Measurements from ENCODE around the gene ATG2A. TPM values are rescaled to one million over a fixed set of nuclear protein-coding genes. Genes with fewer than 3 reads are reported as not detected.

Gene ATG2A
- total and polyA plus RNA-seq, 2 of the 8 experiments (the other 6 are each of a cell fraction or from before 2014, with no cell fraction given): 12.1 to 22.1 TPM

DNA sequence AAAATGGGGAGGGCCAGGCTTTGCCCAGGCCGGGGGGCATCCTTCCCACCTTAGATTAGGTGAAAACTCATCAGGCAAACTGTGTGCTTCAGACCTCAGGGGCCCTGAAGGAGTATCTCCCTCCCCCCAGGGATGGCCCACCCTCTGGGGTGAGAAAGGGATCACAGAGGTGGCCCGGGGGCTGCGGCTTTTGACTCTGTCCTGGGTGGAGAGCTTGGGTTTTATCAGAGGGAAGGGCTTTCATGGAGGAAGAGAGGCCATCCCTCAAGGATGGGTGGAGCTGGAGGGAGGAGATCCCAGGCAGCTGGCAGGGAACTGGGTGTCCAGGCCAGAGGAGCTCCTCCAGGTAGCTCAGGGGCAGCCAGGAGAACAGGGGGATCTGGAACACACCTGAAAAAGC is 4.4 kb upstream of the ATG2A start:
- peaks cover 0 to 6% (median 4%) of the 10 kb centered on the region in 4 experiments; a peak in 4 of 7 replicates for H3K27me3 ChIP-seq (replicated peaks in 1 of 4; ENCODE audit: control insufficient read depth in 3 of 4, extremely low read depth in 1 of 4, insufficient read depth in 3 of 4, low read length in 3 of 4)
- 88% methylated on average over 2 of the region's 3 CpGs; no CpG with 5 or more reads in 1 of the 2 experiments for WGBS, 2 experiments (ENCODE audit: extremely low coverage in 1 of 2, insufficient coverage in 1 of 2, insufficient read length in 1 of 2, insufficient replicate concordance in 2 of 2, low coverage in 1 of 2, low lambda C conversion rate in 2 of 2, missing lambda C conversion rate in 1 of 2)
- TF ChIP-seq BACH1 (IDR thresholded peaks at IDR 0.05; ENCODE audit: low read length): no peak
- TF ChIP-seq GTF2F1 (IDR thresholded peaks at IDR 0.05; ENCODE audit: borderline replicate concordance, low read depth, low read length): no peak
- TF ChIP-seq SIX5 (IDR thresholded peaks at IDR 0.05; ENCODE audit: low read depth, low read length): no peak
- TF ChIP-seq, protein P1, sequence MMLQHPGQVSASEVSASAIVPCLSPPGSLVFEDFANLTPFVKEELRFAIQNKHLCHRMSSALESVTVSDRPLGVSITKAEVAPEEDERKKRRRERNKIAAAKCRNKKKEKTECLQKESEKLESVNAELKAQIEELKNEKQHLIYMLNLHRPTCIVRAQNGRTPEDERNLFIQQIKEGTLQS (IDR thresholded peaks at IDR 0.05; ENCODE audit: insufficient read depth, low read depth, low read length): no peak
- TF ChIP-seq, protein P2, sequence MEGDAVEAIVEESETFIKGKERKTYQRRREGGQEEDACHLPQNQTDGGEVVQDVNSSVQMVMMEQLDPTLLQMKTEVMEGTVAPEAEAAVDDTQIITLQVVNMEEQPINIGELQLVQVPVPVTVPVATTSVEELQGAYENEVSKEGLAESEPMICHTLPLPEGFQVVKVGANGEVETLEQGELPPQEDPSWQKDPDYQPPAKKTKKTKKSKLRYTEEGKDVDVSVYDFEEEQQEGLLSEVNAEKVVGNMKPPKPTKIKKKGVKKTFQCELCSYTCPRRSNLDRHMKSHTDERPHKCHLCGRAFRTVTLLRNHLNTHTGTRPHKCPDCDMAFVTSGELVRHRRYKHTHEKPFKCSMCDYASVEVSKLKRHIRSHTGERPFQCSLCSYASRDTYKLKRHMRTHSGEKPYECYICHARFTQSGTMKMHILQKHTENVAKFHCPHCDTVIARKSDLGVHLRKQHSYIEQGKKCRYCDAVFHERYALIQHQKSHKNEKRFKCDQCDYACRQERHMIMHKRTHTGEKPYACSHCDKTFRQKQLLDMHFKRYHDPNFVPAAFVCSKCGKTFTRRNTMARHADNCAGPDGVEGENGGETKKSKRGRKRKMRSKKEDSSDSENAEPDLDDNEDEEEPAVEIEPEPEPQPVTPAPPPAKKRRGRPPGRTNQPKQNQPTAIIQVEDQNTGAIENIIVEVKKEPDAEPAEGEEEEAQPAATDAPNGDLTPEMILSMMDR (IDR thresholded peaks at IDR 0.05; ENCODE audit: control extremely low read depth in 1 of 3, insufficient read depth in 1 of 3, low read depth in 1 of 3, low read length in 3 of 3): no peak
- no peak for TF ChIP-seq CHD2 (IDR thresholded peaks at IDR 0.05; ENCODE audit: low read length)
- no peak for TF ChIP-seq RAD21 (IDR thresholded peaks at IDR 0.05 in 1 of 2, conservative IDR thresholded peaks at IDR 0.05 in 1 of 2; ENCODE audit: low read depth in 2 of 2, low read length in 2 of 2)
- TF ChIP-seq SP4 (IDR thresholded peaks at IDR 0.05; ENCODE audit: low read length): no peak
- no peak for TF ChIP-seq JUN (IDR thresholded peaks at IDR 0.05; ENCODE audit: low read depth, low read length)
- TF ChIP-seq, protein P3, sequence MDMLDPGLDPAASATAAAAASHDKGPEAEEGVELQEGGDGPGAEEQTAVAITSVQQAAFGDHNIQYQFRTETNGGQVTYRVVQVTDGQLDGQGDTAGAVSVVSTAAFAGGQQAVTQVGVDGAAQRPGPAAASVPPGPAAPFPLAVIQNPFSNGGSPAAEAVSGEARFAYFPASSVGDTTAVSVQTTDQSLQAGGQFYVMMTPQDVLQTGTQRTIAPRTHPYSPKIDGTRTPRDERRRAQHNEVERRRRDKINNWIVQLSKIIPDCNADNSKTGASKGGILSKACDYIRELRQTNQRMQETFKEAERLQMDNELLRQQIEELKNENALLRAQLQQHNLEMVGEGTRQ (IDR thresholded peaks at IDR 0.05; ENCODE audit: low read length): no peak

More for the DNA sequence above, 4.4 kb upstream of the ATG2A start:
- Histone ChIP-seq H3K23ac (ENCODE audit: insufficient read length) (no peak overlapping the region), H4K20me1 (replicated peaks in 1 of 2; ENCODE audit: control insufficient read depth in 1 of 2, insufficient read depth in 2 of 2, low read length in 2 of 2) (no peaks in the 10 kb centered on the region), H2AFZ (ENCODE audit: low read length) (no peak overlapping the region), H2BK12ac (ENCODE audit: low read depth, low read length) (no peak overlapping the region), H3K9me3 (ENCODE audit: insufficient read depth in 2 of 2, low read depth in 1 of 2, low read length in 1 of 2) (no peaks in the 10 kb centered on the region), H3K14ac (ENCODE audit: insufficient read length) (no peak overlapping the region), H3K4me1 (replicated peaks in 1 of 4; ENCODE audit: control insufficient read depth in 3 of 4, insufficient read depth in 4 of 4, low read length in 3 of 4) (peaks cover 0 to 9% (median 5%) of the 10 kb centered on the region in 4 experiments; a peak in 6 of 7 replicates), H2BK5ac (ENCODE audit: low read depth, low read length) (no peak overlapping the region), H3K4me3 (ENCODE audit: extremely low read depth in 1 of 4, insufficient read depth in 2 of 4, low read depth in 3 of 4, low read length in 4 of 4) (no peak overlapping the region), H2BK20ac (ENCODE audit: low read length) (no peak overlapping the region), H3K27ac (ENCODE audit: low read depth, low read length) (no peak overlapping the region), H2BK15ac (ENCODE audit: low read length) (no peak overlapping the region), H2BK120ac (replicated peaks; ENCODE audit: low read depth, low read length) (no peak overlapping the region), H3K79me1 (ENCODE audit: low read depth, low read length) (no peaks in the 10 kb centered on the region), H3K23me2 (ENCODE audit: low read depth, low read length) (peaks cover 17% of the 10 kb centered on the region), H3K4ac (replicated peaks; ENCODE audit: insufficient read length, low read depth, low read length) (no peak overlapping the region), H4K91ac (replicated peaks; ENCODE audit: insufficient read length, low read length) (no peak overlapping the region), H3K79me2 (ENCODE audit: control insufficient read depth in 1 of 2, insufficient read depth in 2 of 2, low read length in 2 of 2) (no peaks in the 10 kb centered on the region), H3K36me3 (ENCODE audit: control insufficient read depth in 2 of 4, insufficient read depth in 4 of 4, low read length in 3 of 4) (no peaks in the 10 kb centered on the region), H3K56ac (replicated peaks; ENCODE audit: insufficient read length, low read depth, low read length) (no peak overlapping the region), H3K4me2 (ENCODE audit: insufficient read depth in 1 of 2, low read depth in 2 of 2, low read length in 2 of 2) (no peak overlapping the region), H3K9ac (replicated peaks in 1 of 4; ENCODE audit: extremely low read depth in 1 of 4, low read depth in 3 of 4, low read length in 3 of 4) (no peak overlapping the region), H2AK5ac (ENCODE audit: low read depth, low read length) (no peak overlapping the region), H4K5ac (ENCODE audit: insufficient read length, low read depth, low read length) (no peak overlapping the region), H3K18ac (ENCODE audit: extremely low read depth, low read length) (no peak overlapping the region), H4K8ac (ENCODE audit: extremely low read depth, insufficient read depth, low read length) (no peak overlapping the region)
- POLR2A ChIA-PET (ENCODE audit: partially characterized antibody): no interaction called here
- DNase-seq (ENCODE audit: low read depth in 1 of 2, low spot score in 2 of 2) (no peak), FAIRE-seq (no peak)
- CTCF ChIA-PET (ENCODE audit: partially characterized antibody): interaction anchor here (0.6 to 6.1 kb wide), 4 partner anchors 15 to 297 kb away, joined by 3 to 37 read pairs (median 4); partner anchors contain the start of gene GPHA2
